Measurements from ENCODE around the gene MYH6. TPM values are rescaled to one million over a fixed set of nuclear protein-coding genes. Genes with fewer than 3 reads are reported as not detected.
"Not testable (repeated sequence)": the region's sequence is repeated elsewhere in the genome, so short reads cannot be mapped to it uniquely, and the experiment has no call there.

Gene MYH6
- total RNA-seq, 4 donors from 2014 or later: 20.4 to 1,496 (median 303) TPM

DNA sequence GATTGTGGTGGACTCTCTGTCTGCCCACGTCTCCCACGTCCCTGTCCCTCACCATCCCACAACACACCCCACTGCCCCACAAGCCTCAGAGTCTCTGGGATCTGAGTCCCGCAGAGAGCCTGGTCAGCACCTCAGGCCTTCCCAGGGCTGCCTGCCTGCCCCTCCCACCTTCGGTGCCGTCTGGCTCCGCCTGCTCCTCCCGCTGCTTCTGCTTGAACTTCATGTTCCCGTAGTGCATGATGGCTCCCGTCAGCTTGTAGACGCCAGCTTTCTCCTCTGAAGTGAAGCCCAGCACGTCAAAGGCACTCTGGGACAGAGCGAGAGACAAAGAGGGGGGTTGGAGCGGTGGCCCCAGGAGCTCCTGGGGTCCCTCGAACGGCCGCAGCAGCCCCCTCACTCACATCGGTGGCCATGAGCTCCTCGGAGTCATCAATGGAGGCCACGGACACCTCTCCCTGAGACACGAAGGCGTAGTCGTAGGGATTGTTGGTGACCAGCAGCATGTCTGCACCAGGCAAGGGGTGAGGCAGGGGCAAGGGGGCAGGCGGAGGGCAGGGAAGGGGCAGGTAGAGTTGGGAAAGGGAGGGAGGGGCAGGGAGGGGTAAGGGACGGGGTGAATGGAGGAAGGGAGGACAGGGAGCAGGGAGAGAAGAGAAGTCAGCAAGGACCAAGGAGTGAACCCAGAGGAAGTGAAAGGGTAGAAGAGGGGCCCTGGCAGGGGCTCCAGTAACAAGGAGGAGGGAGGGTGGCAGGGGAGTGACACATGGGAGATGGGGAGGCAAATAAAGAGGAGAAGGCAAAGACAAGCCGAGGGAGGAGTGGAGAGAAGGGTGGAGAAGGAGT lies 5.6 kb downstream of the MYH6 start:
- in situ Hi-C loops (cut with MboI; ENCODE audit: low sequenced_read_pairs in 4 of 4): no loop called here

DNA sequence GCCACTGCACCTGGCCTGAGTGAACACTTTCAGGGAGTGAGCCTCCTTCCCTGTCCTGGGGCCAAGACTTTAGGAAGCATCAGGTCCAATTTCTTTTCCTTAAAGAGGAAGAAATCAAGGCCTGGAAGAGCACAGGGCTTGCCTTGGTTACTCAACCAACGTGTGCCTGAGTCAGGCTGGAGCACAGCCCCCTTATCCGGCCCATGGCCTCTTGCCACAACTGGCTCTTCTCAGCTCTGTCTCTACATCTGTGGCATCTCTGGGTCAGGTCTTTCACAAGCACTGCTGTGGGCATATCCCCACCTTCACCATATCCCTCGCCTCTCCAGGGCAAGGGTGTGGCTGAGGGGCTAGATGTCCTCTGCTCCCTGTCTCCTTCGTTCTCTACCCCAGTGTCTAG lies 6.8 kb downstream of the MYH6 start:
- H3K36me3 ChIP-seq: peaks cover 0 to 1% of the 10 kb centered on the region in 2 donors

More for the DNA sequence above, 5.6 kb downstream of the MYH6 start:
- Histone ChIP-seq H3K4me3 (no peak overlapping the region), H3K27me3 (no peaks in the 10 kb centered on the region), H3K27ac (peak overlapping the region in 3 of 4 donors; percentile 84 to 90 (median 85)), H3K36me3 (no peaks in the 10 kb centered on the region), H3K4me1 (peaks cover 0 to 18% of the 10 kb centered on the region in 2 donors), H3K9me3 (no peaks in the 10 kb centered on the region)
- TF ChIP-seq POLR2A (IDR thresholded peaks at IDR 0.05): no peak
- TF ChIP-seq, protein P1, sequence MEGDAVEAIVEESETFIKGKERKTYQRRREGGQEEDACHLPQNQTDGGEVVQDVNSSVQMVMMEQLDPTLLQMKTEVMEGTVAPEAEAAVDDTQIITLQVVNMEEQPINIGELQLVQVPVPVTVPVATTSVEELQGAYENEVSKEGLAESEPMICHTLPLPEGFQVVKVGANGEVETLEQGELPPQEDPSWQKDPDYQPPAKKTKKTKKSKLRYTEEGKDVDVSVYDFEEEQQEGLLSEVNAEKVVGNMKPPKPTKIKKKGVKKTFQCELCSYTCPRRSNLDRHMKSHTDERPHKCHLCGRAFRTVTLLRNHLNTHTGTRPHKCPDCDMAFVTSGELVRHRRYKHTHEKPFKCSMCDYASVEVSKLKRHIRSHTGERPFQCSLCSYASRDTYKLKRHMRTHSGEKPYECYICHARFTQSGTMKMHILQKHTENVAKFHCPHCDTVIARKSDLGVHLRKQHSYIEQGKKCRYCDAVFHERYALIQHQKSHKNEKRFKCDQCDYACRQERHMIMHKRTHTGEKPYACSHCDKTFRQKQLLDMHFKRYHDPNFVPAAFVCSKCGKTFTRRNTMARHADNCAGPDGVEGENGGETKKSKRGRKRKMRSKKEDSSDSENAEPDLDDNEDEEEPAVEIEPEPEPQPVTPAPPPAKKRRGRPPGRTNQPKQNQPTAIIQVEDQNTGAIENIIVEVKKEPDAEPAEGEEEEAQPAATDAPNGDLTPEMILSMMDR (IDR thresholded peaks at IDR 0.05 in 4 of 5, conservative IDR thresholded peaks at IDR 0.05 in 1 of 5): no peak
- DNase-seq (peak; percentile 36 to 49), ATAC-seq (no peak)
- intact Hi-C loops (cut with DNase I; ENCODE audit: low total_unique reads): no loop called here

DNA sequence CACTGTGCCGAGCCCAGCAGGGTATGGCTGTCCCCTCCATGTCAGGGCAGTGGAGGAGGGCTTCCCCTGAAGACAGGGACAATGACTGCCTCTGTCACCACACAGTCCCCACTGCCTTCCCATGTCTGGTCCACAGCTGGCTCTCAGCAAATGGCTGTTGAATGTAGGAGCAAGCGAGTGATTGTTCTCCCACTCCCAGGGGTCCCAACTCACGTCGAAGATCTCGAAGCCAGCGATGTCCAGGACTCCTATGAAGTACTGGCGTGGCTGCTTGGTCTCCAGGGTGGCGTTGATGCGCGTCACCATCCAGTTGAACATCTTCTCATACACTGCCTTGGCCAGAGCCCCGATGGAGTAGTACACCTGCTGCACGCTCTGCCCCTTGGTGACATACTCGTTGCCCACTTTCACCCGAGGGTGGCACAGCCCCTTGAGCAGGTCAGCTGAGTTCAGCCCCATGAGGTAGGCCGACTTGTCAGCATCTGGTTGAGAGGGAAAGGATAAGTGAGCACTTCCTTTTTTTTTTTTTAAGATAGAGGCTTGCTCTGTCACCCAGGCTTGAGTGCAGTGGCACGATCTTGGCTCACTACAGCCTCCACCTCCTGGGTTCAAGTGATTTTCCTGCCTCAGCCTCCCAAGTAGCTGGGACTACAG lies 7.5 kb downstream of the MYH6 start:
- intact Hi-C loops (cut with DNase I; ENCODE audit: low total_unique reads); ATAC-seq: not testable (repeated sequence)
- H3K27ac ChIP-seq: peak overlapping the region in 3 of 4 donors; percentile 84 to 90 (median 85)

More for the DNA sequence above, 6.8 kb downstream of the MYH6 start:
- intact Hi-C loops (cut with DNase I; ENCODE audit: low total_unique reads): no loop called here
- H3K27ac ChIP-seq: peak overlapping the region in 3 of 4 donors; percentile 84 to 90 (median 85)
- H3K27me3 ChIP-seq: no peaks in the 10 kb centered on the region
- peak in 1 of 2 donors; percentile 70 for DNase-seq
- peak in 1 of 2 donors; percentile 29 for ATAC-seq
- H3K4me1 ChIP-seq: peaks cover 0 to 6% of the 10 kb centered on the region in 2 donors
- H3K9me3 ChIP-seq: no peaks in the 10 kb centered on the region
- in situ Hi-C loops (cut with MboI; ENCODE audit: low sequenced_read_pairs in 4 of 4): no loop called here
- H3K4me3 ChIP-seq: no peak overlapping the region
- no peak for TF ChIP-seq POLR2A (IDR thresholded peaks at IDR 0.05)
- TF ChIP-seq, protein P1 (IDR thresholded peaks at IDR 0.05 in 4 of 5, conservative IDR thresholded peaks at IDR 0.05 in 1 of 5): no peak

DNA sequence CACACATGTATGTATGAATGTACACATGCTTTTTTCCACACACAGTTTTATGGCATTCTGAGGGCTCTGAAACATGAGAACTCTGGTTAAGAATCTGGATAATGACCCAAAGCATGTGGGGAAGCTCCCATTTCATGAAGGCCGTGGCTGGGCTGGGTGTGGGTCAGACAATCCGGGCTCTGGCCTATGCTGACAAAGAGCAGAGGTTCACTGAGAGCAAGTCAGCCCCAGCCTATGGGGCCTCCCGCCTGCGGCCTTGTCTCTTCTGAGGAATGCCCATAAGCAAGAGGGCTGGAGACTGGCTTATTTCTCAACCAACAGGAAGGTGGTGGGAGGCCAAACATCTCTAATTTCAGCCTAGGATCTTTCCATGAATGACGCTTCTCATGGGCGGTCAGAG lies 8.5 kb downstream of the MYH6 start:
- intact Hi-C loops (cut with DNase I; ENCODE audit: low total_unique reads) (no loop called here), in situ Hi-C loops (cut with MboI; ENCODE audit: low sequenced_read_pairs in 4 of 4) (no loop called here)
- DNase-seq: peak in 1 of 2 donors; percentile 39
- Histone ChIP-seq H3K36me3 (peaks cover 0 to 8% of the 10 kb centered on the region in 2 donors), H3K27ac (peak overlapping the region in 3 of 4 donors; percentile 84 to 90 (median 85)), H3K4me3 (no peak overlapping the region), H3K9me3 (no peaks in the 10 kb centered on the region), H3K27me3 (no peaks in the 10 kb centered on the region), H3K4me1 (no peaks in the 10 kb centered on the region)
- TF ChIP-seq POLR2A (IDR thresholded peaks at IDR 0.05): no peak
- TF ChIP-seq, protein P1 (IDR thresholded peaks at IDR 0.05 in 4 of 5, conservative IDR thresholded peaks at IDR 0.05 in 1 of 5): no peak
- ATAC-seq: peak in 1 of 2 donors; percentile 19

More for the DNA sequence above, 7.5 kb downstream of the MYH6 start:
- in situ Hi-C loops (cut with MboI; ENCODE audit: low sequenced_read_pairs in 4 of 4); H3K9me3 ChIP-seq; H3K36me3 ChIP-seq; H3K4me1 ChIP-seq; H3K4me3 ChIP-seq; H3K27me3 ChIP-seq; DNase-seq: not testable (repeated sequence)

DNA sequence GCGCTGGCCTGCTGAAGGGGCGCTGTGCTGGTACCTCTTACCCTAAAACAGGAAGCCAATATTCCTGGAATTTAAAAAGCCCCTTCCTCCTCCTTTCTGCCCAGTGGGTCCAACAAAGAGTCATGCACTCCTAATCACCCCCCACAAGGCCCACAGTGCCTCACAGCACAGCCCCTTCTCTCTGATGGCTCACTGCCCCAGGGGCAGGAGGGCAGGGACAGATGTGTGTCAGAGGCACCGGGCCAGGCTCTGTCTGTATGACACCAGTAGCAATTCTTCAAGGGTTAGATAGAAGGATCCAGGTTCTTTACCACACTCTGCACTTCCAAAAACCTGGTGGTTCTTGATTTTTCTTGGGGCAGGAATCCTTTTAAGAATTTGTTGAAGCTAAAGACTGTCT lies 8.9 kb downstream of the MYH6 start:
- ATAC-seq (no peak), DNase-seq (no peak)
- H3K27ac ChIP-seq: peak overlapping the region in 3 of 4 donors; percentile 84 to 90 (median 85)
- no peaks in the 10 kb centered on the region for H3K9me3 ChIP-seq
- no peaks in the 10 kb centered on the region for H3K4me1 ChIP-seq
- TF ChIP-seq POLR2A (IDR thresholded peaks at IDR 0.05): no peak
- TF ChIP-seq, protein P1 (IDR thresholded peaks at IDR 0.05 in 4 of 5, conservative IDR thresholded peaks at IDR 0.05 in 1 of 5): no peak
- peaks cover 0 to 8% of the 10 kb centered on the region in 2 donors for H3K36me3 ChIP-seq
- no peaks in the 10 kb centered on the region for H3K27me3 ChIP-seq
- H3K4me3 ChIP-seq: no peak overlapping the region
- intact Hi-C loops (cut with DNase I; ENCODE audit: low total_unique reads): no loop called here
- in situ Hi-C loops (cut with MboI; ENCODE audit: low sequenced_read_pairs in 4 of 4): no loop called here
